Sigmoid colon (tissue), 3 donors: ENCODE results near the gene LARP1.

ENCODE experiments used
- POLR2A ChIP-seq, 2 donors: fragments of 450-650 bp; IDR thresholded peaks; one replicate each; pipeline ENCODE4 v1.6.1; 2016; ENCODE audit warnings: antibody characterized with exemption in 2 of 2, mild to moderate bottlenecking in 2 of 2, moderate library complexity in 2 of 2
- TF ChIP-seq, protein P1 (sequence below), 4 experiments: fragments of 450-650 bp in 3 of 4; fragments of 200-600 bp in 1 of 4; IDR thresholded peaks; one replicate each; pipeline ENCODE4 v1.5.1; 2016 to 2019; ENCODE audit warnings: antibody characterized with exemption in 4 of 4, mild to moderate bottlenecking in 3 of 4, moderate library complexity in 2 of 4

- no peak for TF ChIP-seq POLR2A (IDR thresholded peaks at IDR 0.05)
- TF ChIP-seq, protein P1, sequence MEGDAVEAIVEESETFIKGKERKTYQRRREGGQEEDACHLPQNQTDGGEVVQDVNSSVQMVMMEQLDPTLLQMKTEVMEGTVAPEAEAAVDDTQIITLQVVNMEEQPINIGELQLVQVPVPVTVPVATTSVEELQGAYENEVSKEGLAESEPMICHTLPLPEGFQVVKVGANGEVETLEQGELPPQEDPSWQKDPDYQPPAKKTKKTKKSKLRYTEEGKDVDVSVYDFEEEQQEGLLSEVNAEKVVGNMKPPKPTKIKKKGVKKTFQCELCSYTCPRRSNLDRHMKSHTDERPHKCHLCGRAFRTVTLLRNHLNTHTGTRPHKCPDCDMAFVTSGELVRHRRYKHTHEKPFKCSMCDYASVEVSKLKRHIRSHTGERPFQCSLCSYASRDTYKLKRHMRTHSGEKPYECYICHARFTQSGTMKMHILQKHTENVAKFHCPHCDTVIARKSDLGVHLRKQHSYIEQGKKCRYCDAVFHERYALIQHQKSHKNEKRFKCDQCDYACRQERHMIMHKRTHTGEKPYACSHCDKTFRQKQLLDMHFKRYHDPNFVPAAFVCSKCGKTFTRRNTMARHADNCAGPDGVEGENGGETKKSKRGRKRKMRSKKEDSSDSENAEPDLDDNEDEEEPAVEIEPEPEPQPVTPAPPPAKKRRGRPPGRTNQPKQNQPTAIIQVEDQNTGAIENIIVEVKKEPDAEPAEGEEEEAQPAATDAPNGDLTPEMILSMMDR (IDR thresholded peaks at IDR 0.05), result no peak
These were observed 59.8 kb downstream of the LARP1 start for GRCh38 chr5:154815025-154815424.
